Measurements from ENCODE around the gene MRPL24. TPM values are rescaled to one million over a fixed set of nuclear protein-coding genes. Genes with fewer than 3 reads are reported as not detected.

The MRPL24 gene
- total RNA-seq, 1 donor from 2014 or later = 60.3 TPM

GRCh38 chr1:156721131-156721530 is 19.8 kb downstream of the MRPL24 start:
- TF ChIP-seq CTCF (IDR thresholded peaks at IDR 0.05; ENCODE audit: insufficient read depth, low read length, severe bottlenecking) = no peak
- Histone ChIP-seq H3K4me3 (ENCODE audit: low read depth, low read length) (no peak overlapping the region), H3K27me3 (ENCODE audit: control insufficient read depth, insufficient read depth, low read length) (no peaks in the 10 kb centered on the region), H3K36me3 (ENCODE audit: control insufficient read depth, insufficient read depth, low read length) (peaks cover 18% of the 10 kb centered on the region)
- FAIRE-seq (no peak), DNase-seq (ENCODE audit: low read depth) (no peak)

GRCh38 chr1:156717351-156717750 is 23.5 kb downstream of the MRPL24 start:
- DNase-seq (ENCODE audit: low read depth) (no peak), FAIRE-seq (no peak)
- no peak for TF ChIP-seq CTCF (IDR thresholded peaks at IDR 0.05; ENCODE audit: insufficient read depth, low read length, severe bottlenecking)
- no peak overlapping the region for H3K4me3 ChIP-seq (ENCODE audit: low read depth, low read length)
- no peaks in the 10 kb centered on the region for H3K27me3 ChIP-seq (ENCODE audit: control insufficient read depth, insufficient read depth, low read length)
- peaks cover 5% of the 10 kb centered on the region for H3K36me3 ChIP-seq (ENCODE audit: control insufficient read depth, insufficient read depth, low read length)

- TF ChIP-seq CTCF (IDR thresholded peaks at IDR 0.05; ENCODE audit: insufficient read depth, low read length, severe bottlenecking) = no peak
- Histone ChIP-seq H3K27me3 (ENCODE audit: control insufficient read depth, insufficient read depth, low read length) (no peaks in the 10 kb centered on the region), H3K4me3 (ENCODE audit: low read depth, low read length) (no peak overlapping the region), H3K36me3 (ENCODE audit: control insufficient read depth, insufficient read depth, low read length) (no peaks in the 10 kb centered on the region)
- FAIRE-seq (no peak), DNase-seq (ENCODE audit: low read depth) (no peak)
Measured at GRCh38 chr1:156714830-156715229, 26.1 kb downstream of the MRPL24 start.

GRCh38 chr1:156712626-156713025 is 28.3 kb downstream of the MRPL24 start:
- TF ChIP-seq CTCF (IDR thresholded peaks at IDR 0.05; ENCODE audit: insufficient read depth, low read length, severe bottlenecking) = no peak
- no peak overlapping the region for H3K4me3 ChIP-seq (ENCODE audit: low read depth, low read length)
- H3K27me3 ChIP-seq (ENCODE audit: control insufficient read depth, insufficient read depth, low read length) = no peaks in the 10 kb centered on the region
- H3K36me3 ChIP-seq (ENCODE audit: control insufficient read depth, insufficient read depth, low read length) = no peaks in the 10 kb centered on the region
- no peak for DNase-seq (ENCODE audit: low read depth)
- no peak for FAIRE-seq

- FAIRE-seq = no peak
- H3K4me3 ChIP-seq (ENCODE audit: low read depth, low read length) = no peak overlapping the region
- TF ChIP-seq CTCF (IDR thresholded peaks at IDR 0.05; ENCODE audit: insufficient read depth, low read length, severe bottlenecking) = no peak
Measured at GRCh38 chr1:156711011-156711817, 29.7 kb downstream of the MRPL24 start.

More at GRCh38 chr1:156711011-156711817, 29.7 kb downstream of the MRPL24 start:
- Histone ChIP-seq H3K36me3 (ENCODE audit: control insufficient read depth, insufficient read depth, low read length) (no peaks in the 10 kb centered on the region), H3K27me3 (ENCODE audit: control insufficient read depth, insufficient read depth, low read length) (no peaks in the 10 kb centered on the region)
- no peak for DNase-seq (ENCODE audit: low read depth)

All from bronchial epithelial cell (primary cell).